Measurements from ENCODE around the gene XDH. TPM values are rescaled to one million over a fixed set of nuclear protein-coding genes. Genes with fewer than 3 reads are reported as not detected.

XDH gene
- 0.07 and 2.7 TPM in 2 replicates for total RNA-seq

GRCh38 chr2:31414601-31415241 is at the start of gene XDH:
TSS of gene XDH (minus strand) at chr2:31414742. CDS start at chr2:31414666, 76 bp downstream.

Other genes starting within 250 kb of the XDH start
- 0.23 and 0.26 TPM in 2 replicates for gene CAPN14, start 197.2 kb downstream of the XDH start, total RNA-seq
- gene EHD3, start 180.6 kb downstream of the XDH start, total RNA-seq = 82.4 and 101 TPM in 2 replicates
- not detected in 2 replicates for gene SRD5A2, start 166.2 kb upstream of the XDH start, total RNA-seq